ENCODE results near the gene CACNA2D3. TPM values are rescaled to one million over a fixed set of nuclear protein-coding genes. Genes with fewer than 3 reads are reported as not detected.

CACNA2D3 gene
- total and polyA plus RNA-seq, 2 experiments from 2014 or later: 0.30 to 0.43 TPM

- in situ Hi-C loops (cut with MboI): no loop called here
- H4K20me1 ChIP-seq (ENCODE audit: insufficient read depth): no peaks in the 10 kb centered on the region
- H3K9me2 ChIP-seq (ENCODE audit: insufficient read depth): no peaks in the 10 kb centered on the region
- no peaks in the 10 kb centered on the region for H3K9me3 ChIP-seq (ENCODE audit: low read depth)
- H2AFZ ChIP-seq: no peak overlapping the region
- 20 to 23% methylated on average over 8 of the region's 8 CpGs for WGBS, 2 experiments (ENCODE audit: low coverage in 1 of 2, low lambda C conversion rate in 2 of 2, missing lambda C conversion rate in 2 of 2)
- no peaks in the 10 kb centered on the region for H3K36me3 ChIP-seq (ENCODE audit: low read depth)
- H3F3A ChIP-seq (ENCODE audit: insufficient read depth): no peaks in the 10 kb centered on the region
- H3K79me2 ChIP-seq (ENCODE audit: insufficient read depth): no peaks in the 10 kb centered on the region
- H3K9ac ChIP-seq: no peak overlapping the region
- no peak for TF ChIP-seq EZH2phosphoT487 (IDR thresholded peaks at IDR 0.05; ENCODE audit: insufficient read depth, low read depth)
- no peak for TF ChIP-seq EZH2 (IDR thresholded peaks at IDR 0.05; ENCODE audit: insufficient read depth, poor library complexity, severe bottlenecking)
- no peak overlapping the region for H3K27ac ChIP-seq
- no peaks in the 10 kb centered on the region for H3K27me3 ChIP-seq (replicated peaks; ENCODE audit: insufficient read depth)
- no peaks in the 10 kb centered on the region for H3K4me1 ChIP-seq (ENCODE audit: insufficient read depth)
- H3K4me3 ChIP-seq: no peak overlapping the region
- DNase-seq: no peak
- no peak overlapping the region for H3K4me2 ChIP-seq (ENCODE audit: unreplicated experiment)
These were observed 103.6 kb downstream of the CACNA2D3 start for GRCh38 chr3:54225841-54226528.

DNA sequence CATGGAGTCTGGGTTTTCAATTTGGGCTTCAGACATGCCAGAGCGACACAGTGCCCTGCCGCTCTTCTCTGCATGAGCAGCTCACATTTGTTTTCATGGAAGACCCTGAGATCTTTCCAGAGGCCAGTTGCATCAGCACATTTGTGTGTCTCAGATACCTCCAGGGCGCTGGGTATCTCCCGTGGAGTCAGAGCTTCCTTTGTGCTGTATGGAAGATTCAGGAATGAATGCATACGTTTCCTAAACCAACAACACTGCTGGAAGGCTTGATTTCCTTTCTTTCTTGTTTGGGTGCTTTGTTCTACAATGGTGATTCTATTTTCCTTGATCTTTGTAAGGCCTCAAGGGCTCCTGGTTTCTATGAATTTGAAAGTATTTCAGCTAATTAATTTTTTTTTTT is 106.5 kb downstream of the CACNA2D3 start:
- in situ Hi-C loops (cut with MboI): no loop called here
- H3K9me2 ChIP-seq (ENCODE audit: insufficient read depth): no peaks in the 10 kb centered on the region
- no peak overlapping the region for H3K27ac ChIP-seq
- no peak for DNase-seq
- H3K9me3 ChIP-seq (ENCODE audit: low read depth): no peaks in the 10 kb centered on the region
- no peaks in the 10 kb centered on the region for H3F3A ChIP-seq (ENCODE audit: insufficient read depth)
- H3K4me3 ChIP-seq: no peak overlapping the region
- no peak overlapping the region for H2AFZ ChIP-seq
- H3K4me1 ChIP-seq (ENCODE audit: insufficient read depth): no peaks in the 10 kb centered on the region
- H3K4me2 ChIP-seq (ENCODE audit: unreplicated experiment): no peak overlapping the region
- H3K9ac ChIP-seq: no peak overlapping the region
- no peaks in the 10 kb centered on the region for H4K20me1 ChIP-seq (ENCODE audit: insufficient read depth)
- no peaks in the 10 kb centered on the region for H3K36me3 ChIP-seq (ENCODE audit: low read depth)
- TF ChIP-seq EZH2phosphoT487 (IDR thresholded peaks at IDR 0.05; ENCODE audit: insufficient read depth, low read depth) (no peak), EZH2 (IDR thresholded peaks at IDR 0.05; ENCODE audit: insufficient read depth, poor library complexity, severe bottlenecking) (no peak)
- H3K79me2 ChIP-seq (ENCODE audit: insufficient read depth): no peaks in the 10 kb centered on the region
- H3K27me3 ChIP-seq (replicated peaks; ENCODE audit: insufficient read depth): no peaks in the 10 kb centered on the region
- WGBS, 2 experiments (ENCODE audit: low coverage in 1 of 2, low lambda C conversion rate in 2 of 2, missing lambda C conversion rate in 2 of 2): 37 to 46% methylated on average over 5 of the region's 5 CpGs

GRCh38 chr3:54232618-54233017 is 110.3 kb downstream of the CACNA2D3 start:
- no peak for DNase-seq
- Histone ChIP-seq H3K4me3 (no peak overlapping the region), H3K9me2 (ENCODE audit: insufficient read depth) (no peaks in the 10 kb centered on the region), H2AFZ (no peak overlapping the region), H3K79me2 (ENCODE audit: insufficient read depth) (no peaks in the 10 kb centered on the region), H3K36me3 (ENCODE audit: low read depth) (no peaks in the 10 kb centered on the region), H3K9me3 (ENCODE audit: low read depth) (no peaks in the 10 kb centered on the region), H3K27ac (no peak overlapping the region), H3K9ac (no peak overlapping the region), H3K4me2 (ENCODE audit: unreplicated experiment) (no peak overlapping the region), H3K4me1 (ENCODE audit: insufficient read depth) (no peaks in the 10 kb centered on the region), H3F3A (ENCODE audit: insufficient read depth) (no peaks in the 10 kb centered on the region), H4K20me1 (ENCODE audit: insufficient read depth) (no peaks in the 10 kb centered on the region), H3K27me3 (replicated peaks; ENCODE audit: insufficient read depth) (no peaks in the 10 kb centered on the region)
- 42 to 47% methylated on average over 4 of the region's 4 CpGs for WGBS, 2 experiments (ENCODE audit: low coverage in 1 of 2, low lambda C conversion rate in 2 of 2, missing lambda C conversion rate in 2 of 2)
- in situ Hi-C loops (cut with MboI): no loop called here
- TF ChIP-seq EZH2 (IDR thresholded peaks at IDR 0.05; ENCODE audit: insufficient read depth, poor library complexity, severe bottlenecking): no peak
- TF ChIP-seq EZH2phosphoT487 (IDR thresholded peaks at IDR 0.05; ENCODE audit: insufficient read depth, low read depth): no peak

- TF ChIP-seq EZH2 (IDR thresholded peaks at IDR 0.05; ENCODE audit: insufficient read depth, poor library complexity, severe bottlenecking) (no peak), EZH2phosphoT487 (IDR thresholded peaks at IDR 0.05; ENCODE audit: insufficient read depth, low read depth) (no peak)
- H3K4me3 ChIP-seq: no peak overlapping the region
- no peak overlapping the region for H2AFZ ChIP-seq
- H3K27me3 ChIP-seq (replicated peaks; ENCODE audit: insufficient read depth): no peaks in the 10 kb centered on the region
- no peaks in the 10 kb centered on the region for H3K79me2 ChIP-seq (ENCODE audit: insufficient read depth)
- H3K9me2 ChIP-seq (ENCODE audit: insufficient read depth): no peaks in the 10 kb centered on the region
- H4K20me1 ChIP-seq (ENCODE audit: insufficient read depth): no peaks in the 10 kb centered on the region
- no peaks in the 10 kb centered on the region for H3F3A ChIP-seq (ENCODE audit: insufficient read depth)
- no peak overlapping the region for H3K27ac ChIP-seq
- H3K9ac ChIP-seq: no peak overlapping the region
- no peak overlapping the region for H3K4me2 ChIP-seq (ENCODE audit: unreplicated experiment)
- H3K4me1 ChIP-seq (ENCODE audit: insufficient read depth): no peaks in the 10 kb centered on the region
- H3K9me3 ChIP-seq (ENCODE audit: low read depth): no peaks in the 10 kb centered on the region
- no peaks in the 10 kb centered on the region for H3K36me3 ChIP-seq (ENCODE audit: low read depth)
- no peak for DNase-seq
- WGBS, 2 experiments (ENCODE audit: low coverage in 1 of 2, low lambda C conversion rate in 2 of 2, missing lambda C conversion rate in 2 of 2): 36 to 43% methylated on average over 4 of the region's 4 CpGs
- in situ Hi-C loops (cut with MboI): no loop called here
These were observed 113.6 kb downstream of the CACNA2D3 start for GRCh38 chr3:54235998-54236397.
